ENCODE measurements around the gene FOXRED2.

FOXRED2 gene

GRCh38 chr22:36532466-36532865 lies 25.6 kb upstream of the FOXRED2 start:
- Histone ChIP-seq H3K9me3 (ENCODE audit: control insufficient read depth, low read length) (no peaks in the 10 kb centered on the region), H3K27me3 (ENCODE audit: control insufficient read depth, insufficient read depth, low read length) (no peaks in the 10 kb centered on the region), H3K36me3 (ENCODE audit: control insufficient read depth, insufficient read depth, low read length) (no peaks in the 10 kb centered on the region), H2AFZ (no peak overlapping the region), H3K79me2 (no peaks in the 10 kb centered on the region), H3K4me3 (ENCODE audit: low read depth, low read length) (no peak overlapping the region), H3K9ac (no peak overlapping the region), H3K4me2 (ENCODE audit: low read length) (no peak overlapping the region), H3K4me1 (no peaks in the 10 kb centered on the region), H3K27ac (no peak overlapping the region)
- TF ChIP-seq CTCF (IDR thresholded peaks at IDR 0.05), result no peak

- no peaks in the 10 kb centered on the region for H3K4me1 ChIP-seq
- peak within 1 kb of the TSS; percentile 89 for H3K4me3 ChIP-seq (ENCODE audit: low read depth, low read length)
- no peaks in the 10 kb centered on the region for H3K36me3 ChIP-seq (ENCODE audit: control insufficient read depth, insufficient read depth, low read length)
- no peaks in the 10 kb centered on the region for H3K79me2 ChIP-seq
- peak within 1 kb of the TSS; percentile 28 for H3K9ac ChIP-seq
- no peaks in the 10 kb centered on the region for H3K27me3 ChIP-seq (ENCODE audit: control insufficient read depth, insufficient read depth, low read length)
- H2AFZ ChIP-seq, result peak within 1 kb of the TSS; percentile 90
- no peak for TF ChIP-seq CTCF (IDR thresholded peaks at IDR 0.05)
- H3K9me3 ChIP-seq (ENCODE audit: control insufficient read depth, low read length), result no peaks in the 10 kb centered on the region
- H3K4me2 ChIP-seq (ENCODE audit: low read length), result peak within 1 kb of the TSS; percentile 82
- peak within 1 kb of the TSS; percentile 77 for H3K27ac ChIP-seq
These were observed 22.2 kb upstream of the FOXRED2 start, which contains the start of gene EIF3D for GRCh38 chr22:36528795-36529751. EIF3D (minus strand) TSS chr22:36529166; CDS start chr22:36526121, 3,045 bp downstream.

GRCh38 chr22:36528341-36528740 lies 21.5 kb upstream of the FOXRED2 start:
- H3K27ac ChIP-seq, result peak overlapping the region; percentile 77
- TF ChIP-seq CTCF (IDR thresholded peaks at IDR 0.05), result no peak
- H2AFZ ChIP-seq, result peak overlapping the region; percentile 88
- H3K27me3 ChIP-seq (ENCODE audit: control insufficient read depth, insufficient read depth, low read length), result no peaks in the 10 kb centered on the region
- H3K36me3 ChIP-seq (ENCODE audit: control insufficient read depth, insufficient read depth, low read length), result no peaks in the 10 kb centered on the region
- peak overlapping the region; percentile 89 for H3K4me3 ChIP-seq (ENCODE audit: low read depth, low read length)
- peak overlapping the region; percentile 28 for H3K9ac ChIP-seq
- no peaks in the 10 kb centered on the region for H3K79me2 ChIP-seq
- peak overlapping the region; percentile 69 for H3K4me2 ChIP-seq (ENCODE audit: low read length)
- H3K9me3 ChIP-seq (ENCODE audit: control insufficient read depth, low read length), result no peaks in the 10 kb centered on the region
- H3K4me1 ChIP-seq, result no peaks in the 10 kb centered on the region

GRCh38 chr22:36522662-36523061 lies 15.8 kb upstream of the FOXRED2 start:
- H3K79me2 ChIP-seq, result no peaks in the 10 kb centered on the region
- H3K4me3 ChIP-seq (ENCODE audit: low read depth, low read length), result no peak overlapping the region
- no peak overlapping the region for H3K9ac ChIP-seq
- H3K4me2 ChIP-seq (ENCODE audit: low read length), result no peak overlapping the region
- H2AFZ ChIP-seq, result no peak overlapping the region
- H3K4me1 ChIP-seq, result no peaks in the 10 kb centered on the region
- no peaks in the 10 kb centered on the region for H3K27me3 ChIP-seq (ENCODE audit: control insufficient read depth, insufficient read depth, low read length)
- TF ChIP-seq CTCF (IDR thresholded peaks at IDR 0.05), result no peak
- no peaks in the 10 kb centered on the region for H3K9me3 ChIP-seq (ENCODE audit: control insufficient read depth, low read length)
- no peak overlapping the region for H3K27ac ChIP-seq
- H3K36me3 ChIP-seq (ENCODE audit: control insufficient read depth, insufficient read depth, low read length), result no peaks in the 10 kb centered on the region

Measured in parathyroid adenoma (tissue), 2 donors.